Natural killer cell treated with Interleukin-12 subunit alpha and Interleukin-12 subunit beta and Interleukin-15 and Interleukin-18, amount 100 ng/mL, for 72 hours (primary cell): Measurements from ENCODE around the gene GOLGA3. TPM values are rescaled to one million over a fixed set of nuclear protein-coding genes. Genes with fewer than 3 reads are reported as not detected.
A peak's percentile ranks its signal among the peaks of the same experiment; 100 is the strongest.

Experiments used
- ATAC-seq, 2 donors: fragments of 150-1000 bp; cut with Tn5 transposase in 1 of 2; sonication (Bioruptor Pico), chemical (Tn5 transposase) in 1 of 2; 2 replicates each; pipeline ENCODE4 v1.10.0; 2021
- DNase-seq: peaks from one replicate; pipeline ENCODE4 v3.0.0; 2022; ENCODE audit warnings: low spot score
- H3K27ac Mint-ChIP-seq, 2 donors: 1 replicate in 1 of 2; 2 replicates in 1 of 2; pipeline ENCODE4 v1.8.0; 2022; ENCODE audit warnings: mixed read lengths in 2 of 2, mild to moderate bottlenecking in 1 of 2, moderate library complexity in 1 of 2
- H3K27me3 Mint-ChIP-seq, 2 donors: 1 replicate in 1 of 2; 2 replicates in 1 of 2; pipeline ENCODE4 v1.8.0; 2022; ENCODE audit warnings: mixed read lengths in 2 of 2
- H3K36me3 Mint-ChIP-seq: one replicate; pipeline ENCODE4 v1.8.0; 2022; ENCODE audit warnings: mixed read lengths
- H3K4me1 Mint-ChIP-seq, 2 donors: 1 replicate in 1 of 2; 2 replicates in 1 of 2; pipeline ENCODE4 v1.8.0; 2022; ENCODE audit warnings: low read depth in 2 of 2, mixed read lengths in 2 of 2, mild to moderate bottlenecking in 1 of 2
- H3K4me3 Mint-ChIP-seq: one replicate; pipeline ENCODE4 v1.8.0; 2022; ENCODE audit warnings: mixed read lengths
- H3K9me3 Mint-ChIP-seq: 2 replicates; pipeline ENCODE4 v1.8.0; 2022; ENCODE audit warnings: mixed read lengths
- total RNA-seq, 2 donors: library from RNA; stranded (reverse); gene quantifications; one replicate each; pipeline ENCODE4 v1.2.3, GENCODE V29; 2022

Gene GOLGA3
- total RNA-seq, 2 donors from 2014 or later: 69.3 to 118 TPM

DNA sequence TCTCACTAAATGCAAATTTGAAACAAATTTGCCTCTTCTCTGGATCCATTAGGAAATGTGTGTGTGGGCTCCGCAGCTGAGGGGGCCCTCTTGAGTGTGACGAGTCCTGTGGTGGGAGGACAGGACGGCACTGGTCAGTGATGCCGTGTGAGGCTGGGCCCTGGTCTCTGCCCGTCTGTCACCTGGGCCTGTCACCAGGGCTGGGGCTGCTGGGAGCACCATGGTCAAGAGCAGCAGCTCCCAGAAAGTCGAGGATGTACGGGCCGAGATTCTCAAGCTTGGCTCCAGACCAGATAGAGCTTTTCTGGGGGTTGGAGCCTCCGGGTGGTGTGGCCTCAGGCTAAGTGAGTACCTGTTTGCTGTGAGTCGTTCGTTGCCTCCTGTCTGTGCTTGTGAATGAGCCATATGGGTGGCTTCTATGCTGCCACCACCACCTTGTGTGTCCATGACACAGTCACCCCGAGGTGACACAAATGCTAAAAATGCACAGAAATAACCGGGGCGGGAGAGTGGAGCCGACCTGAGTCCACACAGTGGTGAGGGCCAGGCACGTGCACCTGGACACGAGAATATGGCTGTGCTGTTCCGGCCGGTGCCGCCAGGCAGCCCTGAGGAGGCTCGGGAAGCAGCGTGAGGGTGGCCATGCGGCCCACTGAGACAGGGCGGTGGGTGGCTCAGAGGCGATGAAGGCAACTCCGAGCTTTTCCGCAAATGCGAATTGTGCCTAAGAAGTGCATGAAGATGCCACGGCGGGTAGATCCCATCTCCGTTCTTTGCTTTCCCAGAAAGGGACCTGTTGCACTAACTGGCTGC lies 109.3 kb downstream of the GOLGA3 start:
- Mint-ChIP-seq H3K4me1 (peaks cover 6 to 9% of the 10 kb centered on the region in 2 donors), H3K9me3 (no peaks in the 10 kb centered on the region), H3K27ac (no peak overlapping the region), H3K27me3 (no peaks in the 10 kb centered on the region), H3K4me3 (no peak overlapping the region), H3K36me3 (no peaks in the 10 kb centered on the region)
- ATAC-seq (peak; percentile 10 to 17), DNase-seq (no peak)

Other genes starting within 250 kb of the GOLGA3 start
- not detected for gene LRCOL1, start 218.3 kb downstream of the GOLGA3 start, total RNA-seq
- not detected for gene P2RX2, start 210.1 kb downstream of the GOLGA3 start, total RNA-seq
- 100 to 1,000 TPM in 1 of 2 donors, 10 to 100 TPM in 1; 94.3 to 265 TPM for gene POLE, start 141.5 kb downstream of the GOLGA3 start, total RNA-seq
- 10 to 100 TPM in 1 of 2 donors, 1 to 10 TPM in 1; 9.6 to 22.2 TPM for gene PXMP2, start 141.3 kb downstream of the GOLGA3 start, total RNA-seq
- 100 to 1,000 TPM in 1 of 2 donors, 10 to 100 TPM in 1; 54.9 to 114 TPM for gene PGAM5, start 118.0 kb downstream of the GOLGA3 start, total RNA-seq
- 100 to 1,000 TPM; 163 to 193 TPM for gene ANKLE2, start 67.0 kb downstream of the GOLGA3 start, total RNA-seq
- gene CHFR, start 58.7 kb upstream of the GOLGA3 start, total RNA-seq: 100 to 1,000 TPM; 121 to 155 TPM
- 1 to 10 TPM; 6.7 to 7.5 TPM for gene ZNF605, start 127.4 kb upstream of the GOLGA3 start, total RNA-seq
- 10 to 100 TPM; 24.1 to 27.3 TPM for gene ZNF26, start 157.5 kb upstream of the GOLGA3 start, total RNA-seq
- 10 to 100 TPM; 16.8 to 17.6 TPM for gene ZNF84, start 208.6 kb upstream of the GOLGA3 start, total RNA-seq